H9 (cell line): ENCODE data around the gene EVI5. TPM values are rescaled to one million over a fixed set of nuclear protein-coding genes. Genes with fewer than 3 reads are reported as not detected.

Source experiments
- DNase-seq: peaks from one replicate; pipeline ENCODE4 v3.0.0-alpha.2; 2017
- H2AFZ ChIP-seq: one replicate; pipeline ENCODE4 v1.6.1; 2013; ENCODE audit warnings: mild to moderate bottlenecking, low read length, control low read depth, moderate library complexity
- H2AK5ac ChIP-seq: 2 replicates; pipeline ENCODE4 v1.6.1; 2013; ENCODE audit warnings: low read length, control low read depth, mixed read lengths; ENCODE audit not compliant: insufficient read length
- H2BK120ac ChIP-seq: one replicate; pipeline ENCODE4 v1.6.1; 2013; ENCODE audit warnings: low read depth, mild to moderate bottlenecking, low read length, control low read depth, inconsistent platforms; ENCODE audit not compliant: poor library complexity, severe bottlenecking
- H2BK12ac ChIP-seq: 2 replicates; pipeline ENCODE4 v1.6.1; 2013; ENCODE audit warnings: low read length, control low read depth, mixed read lengths, low read depth; ENCODE audit not compliant: insufficient read length
- H2BK15ac ChIP-seq: 2 replicates; pipeline ENCODE4 v1.6.1; 2013; ENCODE audit warnings: low read depth, low read length, control low read depth
- H2BK20ac ChIP-seq: one replicate; pipeline ENCODE4 v1.6.1; 2013; ENCODE audit warnings: low read depth, mild to moderate bottlenecking, low read length, control low read depth, inconsistent platforms; ENCODE audit not compliant: poor library complexity, severe bottlenecking
- H2BK5ac ChIP-seq: 2 replicates; pipeline ENCODE4 v1.6.1; 2013; ENCODE audit warnings: low read length, control low read depth, mixed read lengths; ENCODE audit not compliant: insufficient read length
- H3K14ac ChIP-seq: 2 replicates; pipeline ENCODE4 v1.6.1; 2013; ENCODE audit warnings: low read length, control low read depth; ENCODE audit not compliant: insufficient read depth
- H3K18ac ChIP-seq: 2 replicates; pipeline ENCODE4 v1.6.1; 2013; ENCODE audit warnings: low read depth, mild to moderate bottlenecking, mixed read lengths, low read length, control low read depth; ENCODE audit not compliant: insufficient read length
- H3K23ac ChIP-seq: 2 replicates; pipeline ENCODE4 v1.6.1; 2013; ENCODE audit warnings: low read length, control low read depth, mixed read lengths, low read depth; ENCODE audit not compliant: insufficient read length
- H3K23me2 ChIP-seq: 2 replicates; pipeline ENCODE4 v1.6.1; 2013; ENCODE audit warnings: low read depth, mild to moderate bottlenecking, mixed read lengths, low read length, control low read depth; ENCODE audit not compliant: insufficient read length, poor library complexity, severe bottlenecking
- H3K27ac ChIP-seq: 2 replicates; pipeline ENCODE4 v1.5.1; 2013; ENCODE audit warnings: low read length, control low read depth, mixed read lengths, low read depth; ENCODE audit not compliant: insufficient read length
- H3K27me3 ChIP-seq: 2 replicates; pipeline ENCODE4 v1.6.1; 2013; ENCODE audit warnings: low read length, control low read depth, inconsistent platforms; ENCODE audit not compliant: insufficient read depth
- H3K4ac ChIP-seq: 2 replicates; pipeline ENCODE4 v1.6.1; 2013; ENCODE audit warnings: low read depth, mild to moderate bottlenecking, control low read depth, inconsistent platforms, low read length, moderate library complexity
- H3K4me1 ChIP-seq: 2 replicates; pipeline ENCODE4 v1.6.1; 2013; ENCODE audit warnings: low read length, control low read depth, inconsistent platforms; ENCODE audit not compliant: insufficient read depth
- H3K4me2 ChIP-seq: 2 replicates; pipeline ENCODE4 v1.6.1; 2013; ENCODE audit warnings: low read length, control low read depth, mixed read lengths; ENCODE audit not compliant: insufficient read length, insufficient read depth
- H3K56ac ChIP-seq: 2 replicates; pipeline ENCODE4 v1.6.1; 2013; ENCODE audit warnings: low read depth, mild to moderate bottlenecking, mixed read lengths, low read length, control low read depth; ENCODE audit not compliant: insufficient read length
- H3K79me1 ChIP-seq: 2 replicates; pipeline ENCODE4 v1.6.1; 2013; ENCODE audit warnings: low read depth, mild to moderate bottlenecking, moderate library complexity, low read length, control low read depth, inconsistent platforms; ENCODE audit not compliant: insufficient read depth, poor library complexity, severe bottlenecking
- H3K79me2 ChIP-seq: 2 replicates; pipeline ENCODE4 v1.6.1; 2013; ENCODE audit warnings: low read length, control low read depth, inconsistent platforms; ENCODE audit not compliant: insufficient read depth
- H3K9ac ChIP-seq: 2 replicates; pipeline ENCODE4 v1.6.1; 2013; ENCODE audit warnings: low read length, control low read depth, mixed read lengths; ENCODE audit not compliant: insufficient read length; ENCODE audit errors: extremely low read depth
- H3K9me3 ChIP-seq: one replicate; pipeline ENCODE4 v1.6.1; 2013; ENCODE audit warnings: low read depth, low read length, inconsistent platforms; ENCODE audit not compliant: control insufficient read depth
- H3T11ph ChIP-seq: one replicate; pipeline ENCODE4 v1.6.1; 2013; ENCODE audit warnings: mild to moderate bottlenecking, low read length, control low read depth, inconsistent platforms
- H4K20me1 ChIP-seq: one replicate; pipeline ENCODE4 v1.6.1; 2013; ENCODE audit not compliant: control insufficient read depth, insufficient read length, insufficient read depth
- H4K5ac ChIP-seq: 2 replicates; pipeline ENCODE4 v1.6.1; 2013; ENCODE audit warnings: low read depth, mild to moderate bottlenecking, mixed read lengths, low read length, control low read depth; ENCODE audit not compliant: insufficient read length
- H4K8ac ChIP-seq: replicated peaks from 2 replicates; pipeline ENCODE4 v1.6.1; 2013; ENCODE audit warnings: low read length, control low read depth, mixed read lengths, low read depth; ENCODE audit not compliant: insufficient read length
- H4K91ac ChIP-seq: 2 replicates; pipeline ENCODE4 v1.6.1; 2013; ENCODE audit warnings: low read depth, mild to moderate bottlenecking, moderate library complexity, mixed read lengths, low read length, control low read depth; ENCODE audit not compliant: insufficient read length
- H3K27ac Mint-ChIP-seq, 3 experiments: 2 replicates in 2 of 3; 3 replicates in 1 of 3; pipeline ENCODE4 v1.8.0; 2020 to 2021; ENCODE audit warnings: mixed read lengths in 3 of 3, mild to moderate bottlenecking in 1 of 3, moderate library complexity in 1 of 3
- H3K27me3 Mint-ChIP-seq: 2 replicates; pipeline ENCODE4 v1.8.0; 2021; ENCODE audit warnings: low read depth, mild to moderate bottlenecking, moderate library complexity, mixed read lengths
- H3K36me3 Mint-ChIP-seq, 3 experiments: 2 replicates in 2 of 3; 3 replicates in 1 of 3; pipeline ENCODE4 v1.8.0; 2020 to 2021; ENCODE audit warnings: low read depth in 3 of 3, mixed read lengths in 3 of 3; ENCODE audit not compliant: insufficient read depth in 1 of 3
- H3K4me1 Mint-ChIP-seq, 2 experiments: 2 replicates each; pipeline ENCODE4 v1.8.0; 2020; ENCODE audit warnings: mixed read lengths in 2 of 2
- H3K4me3 Mint-ChIP-seq, 2 experiments: 2 replicates in 1 of 2; 3 replicates in 1 of 2; pipeline ENCODE4 v1.8.0; 2020 to 2021; ENCODE audit warnings: mild to moderate bottlenecking in 2 of 2, mixed read lengths in 2 of 2, moderate library complexity in 1 of 2
- H3K9me3 Mint-ChIP-seq, 2 experiments: 2 replicates in 1 of 2; 3 replicates in 1 of 2; pipeline ENCODE4 v1.8.0; 2020; ENCODE audit warnings: mild to moderate bottlenecking in 2 of 2, mixed read lengths in 2 of 2, moderate library complexity in 1 of 2
- whole genome bisulfite sequencing: extraction: QIAGEN DNeasy Blood & Tissue Kit; methylation state at CpG from one replicate; pipeline ENCODE4 v1.1.7; 2013; ENCODE audit warnings: missing lambda C conversion rate, low lambda C conversion rate, mixed read lengths; ENCODE audit not compliant: insufficient read length; ENCODE audit errors: extremely low coverage; 5-methylcytosine and 5-hydroxymethylcytosine counted together
- total RNA-seq: library from RNA; stranded (reverse); gene quantifications from 2 replicates; pipeline ENCODE4 v1.2.1, GENCODE V29; 2021
- TF ChIP-seq, protein P1 (sequence below): fragments of 200-600 bp; sonication (generic); conservative IDR thresholded peaks from 3 replicates; pipeline ENCODE4 v1.8.0; 2021; ENCODE audit warnings: antibody characterized with exemption, mild to moderate bottlenecking

Gene EVI5
- total RNA-seq, 1 experiment from 2014 or later: 9.7 TPM

GRCh38 chr1:92778376-92778775, 6.5 kb downstream of the EVI5 start:
- DNase-seq: no peak
- H3K27me3 Mint-ChIP-seq: no peaks in the 10 kb centered on the region
- Histone ChIP-seq H2AK5ac (no peak overlapping the region), H3K27me3 (no peaks in the 10 kb centered on the region), H4K5ac (no peak overlapping the region), H3K4me2 (no peak overlapping the region), H2BK15ac (no peak overlapping the region), H3K79me1 (peaks cover 3% of the 10 kb centered on the region), H3K23me2 (no peaks in the 10 kb centered on the region), H2AFZ (no peak overlapping the region), H3K79me2 (no peaks in the 10 kb centered on the region; the same call in 1 of the 2 replicates), H3K4ac (no peak overlapping the region), H3T11ph (no peak overlapping the region), H4K20me1 (no peaks in the 10 kb centered on the region), H3K9ac (no peak overlapping the region), H3K4me1 (no peaks in the 10 kb centered on the region), H2BK5ac (no peak overlapping the region), H2BK20ac (no peak overlapping the region), H3K9me3 (no peaks in the 10 kb centered on the region), H4K91ac (no peak overlapping the region), H3K18ac (no peak overlapping the region), H4K8ac (no peak overlapping the region), H3K27ac (no peak overlapping the region), H2BK12ac (no peak overlapping the region), H3K56ac (no peak overlapping the region), H3K23ac (no peak overlapping the region), H2BK120ac (no peak overlapping the region), H3K14ac (no peak overlapping the region)
- H3K27ac Mint-ChIP-seq: peak overlapping the region in 2 of 3 experiments; percentile 81 to 82; a peak in 1 of 7 replicates
- H3K4me3 Mint-ChIP-seq: no peak overlapping the region
- no CpG with 5 or more reads among the region's 1 CpG for WGBS
- H3K9me3 Mint-ChIP-seq: no peaks in the 10 kb centered on the region
- TF ChIP-seq, protein P1, sequence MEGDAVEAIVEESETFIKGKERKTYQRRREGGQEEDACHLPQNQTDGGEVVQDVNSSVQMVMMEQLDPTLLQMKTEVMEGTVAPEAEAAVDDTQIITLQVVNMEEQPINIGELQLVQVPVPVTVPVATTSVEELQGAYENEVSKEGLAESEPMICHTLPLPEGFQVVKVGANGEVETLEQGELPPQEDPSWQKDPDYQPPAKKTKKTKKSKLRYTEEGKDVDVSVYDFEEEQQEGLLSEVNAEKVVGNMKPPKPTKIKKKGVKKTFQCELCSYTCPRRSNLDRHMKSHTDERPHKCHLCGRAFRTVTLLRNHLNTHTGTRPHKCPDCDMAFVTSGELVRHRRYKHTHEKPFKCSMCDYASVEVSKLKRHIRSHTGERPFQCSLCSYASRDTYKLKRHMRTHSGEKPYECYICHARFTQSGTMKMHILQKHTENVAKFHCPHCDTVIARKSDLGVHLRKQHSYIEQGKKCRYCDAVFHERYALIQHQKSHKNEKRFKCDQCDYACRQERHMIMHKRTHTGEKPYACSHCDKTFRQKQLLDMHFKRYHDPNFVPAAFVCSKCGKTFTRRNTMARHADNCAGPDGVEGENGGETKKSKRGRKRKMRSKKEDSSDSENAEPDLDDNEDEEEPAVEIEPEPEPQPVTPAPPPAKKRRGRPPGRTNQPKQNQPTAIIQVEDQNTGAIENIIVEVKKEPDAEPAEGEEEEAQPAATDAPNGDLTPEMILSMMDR: no peak
- H3K36me3 Mint-ChIP-seq: peaks cover 0 to 5% (median 5%) of the 10 kb centered on the region in 3 experiments; a peak in 4 of 7 replicates
- peaks cover 12 to 16% of the 10 kb centered on the region in 2 experiments for H3K4me1 Mint-ChIP-seq
